ENCODE measurements around the gene CLN6.

DNA sequence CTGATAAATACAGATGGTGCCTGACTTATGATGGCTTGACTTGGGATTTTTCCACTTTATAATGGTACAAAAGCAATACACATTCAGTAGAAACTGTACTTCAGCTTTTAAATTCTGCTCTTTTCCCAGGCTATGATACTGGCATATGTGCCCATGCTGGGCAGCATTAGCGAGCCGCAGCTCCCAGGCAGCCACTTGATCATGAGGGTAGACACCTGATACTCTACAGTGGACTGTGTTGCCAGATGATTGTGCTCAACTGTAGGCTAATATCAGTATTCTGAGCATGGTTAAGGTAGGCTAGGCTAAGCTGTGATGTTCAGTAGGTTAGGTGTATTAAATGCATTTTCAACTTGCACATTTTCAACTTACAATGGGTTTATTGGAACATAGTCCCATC, 30.4 kb upstream of the CLN6 start:
- TF ChIP-seq POLR2A (IDR thresholded peaks at IDR 0.05; ENCODE audit: low read depth, low read length) (no peak), TAF1 (IDR thresholded peaks at IDR 0.05; ENCODE audit: low read depth, low read length) (no peak), POLR2AphosphoS5 (IDR thresholded peaks at IDR 0.05; ENCODE audit: low read depth, low read length) (no peak), SPI1 (IDR thresholded peaks at IDR 0.05; ENCODE audit: low read depth, low read length) (no peak), PAX5 (IDR thresholded peaks at IDR 0.05; ENCODE audit: insufficient read depth, low read length, severe bottlenecking) (no peak)
